Kasumi-1 (cell line): ENCODE measurements around the gene GALNT9.
"Not testable (repeated sequence)": the region's sequence is repeated elsewhere in the genome, so short reads cannot be mapped to it uniquely, and the experiment has no call there.

Experiments
- DNase-seq, 2 experiments: peaks; one replicate each; lab custom pipeline; 2025; lab: John Stamatoyannopoulos, UW

Gene GALNT9

GRCh38 chr12:132264086-132265010 is 65.0 kb downstream of the GALNT9 start:
- no peak for DNase-seq

DNA sequence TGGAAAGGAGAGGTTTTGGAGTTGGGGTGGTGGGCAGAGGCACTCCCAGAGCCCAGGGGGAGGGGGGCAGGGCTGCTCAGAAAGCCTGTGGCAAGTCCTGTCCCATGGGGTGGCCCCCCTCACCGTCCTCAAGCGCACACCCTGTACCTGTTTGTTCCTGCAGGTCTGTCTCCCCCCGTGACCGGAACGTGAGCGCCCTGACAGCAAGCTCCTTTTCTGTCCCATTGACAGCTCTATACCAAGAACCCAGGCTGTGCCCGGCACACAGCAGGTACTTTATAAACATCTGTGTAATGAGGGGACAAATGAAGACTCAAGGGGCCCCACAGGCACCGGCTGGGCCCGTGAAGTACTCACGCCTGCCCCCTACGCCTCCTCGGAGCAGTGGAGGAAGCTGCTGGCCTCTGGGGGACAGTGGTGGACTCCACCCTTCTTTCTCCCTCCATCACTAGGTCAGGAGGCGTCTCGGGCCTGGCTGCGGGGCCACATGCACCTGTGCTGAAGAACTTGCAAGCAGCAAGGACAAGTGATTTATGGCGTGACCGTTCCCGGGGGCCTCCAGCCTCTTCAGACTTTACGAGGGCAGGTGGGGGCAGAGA is 65.8 kb downstream of the GALNT9 start:
- DNase-seq: no peak

- DNase-seq: no peak
Measured at GRCh38 chr12:132263061-132263360, 66.4 kb downstream of the GALNT9 start.

DNA sequence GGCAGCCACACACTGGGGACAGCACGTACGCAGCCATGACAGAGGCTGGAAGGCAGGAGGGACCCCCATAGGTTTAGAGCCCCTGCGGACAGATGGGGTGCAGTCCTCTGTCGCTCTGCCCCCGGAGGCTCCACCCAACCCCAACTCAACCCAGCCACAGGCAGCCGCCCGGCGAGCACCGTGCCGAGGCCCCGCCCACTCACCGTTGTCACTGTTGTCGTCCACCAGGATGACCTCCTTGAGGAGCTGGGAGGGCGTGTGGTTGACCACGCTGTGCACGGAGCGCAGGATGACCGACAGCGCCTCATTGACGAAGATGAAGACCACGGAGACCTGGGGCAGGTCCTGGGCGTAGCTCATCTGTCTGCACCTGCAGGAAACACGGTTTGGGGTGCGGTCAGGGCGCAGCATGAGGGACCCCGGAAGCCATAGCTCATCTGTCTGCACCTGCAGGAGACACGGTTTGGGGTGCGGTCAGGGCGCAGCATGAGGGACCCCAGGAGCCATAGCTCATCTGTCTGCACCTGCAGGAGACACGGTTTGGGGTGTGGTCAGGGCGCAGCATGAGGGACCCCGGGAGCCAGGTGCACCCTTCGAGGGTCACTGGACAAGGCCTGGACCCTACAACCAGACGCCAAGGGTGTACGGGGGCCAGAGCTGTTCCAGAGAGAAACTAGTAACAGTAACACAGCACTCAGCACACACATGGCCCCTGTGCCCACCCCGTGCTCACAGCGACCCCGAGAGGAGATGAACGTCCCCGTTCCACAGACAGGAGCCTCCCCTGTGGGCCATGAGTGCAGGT is 66.9 kb downstream of the GALNT9 start:
- DNase-seq: no peak

DNA sequence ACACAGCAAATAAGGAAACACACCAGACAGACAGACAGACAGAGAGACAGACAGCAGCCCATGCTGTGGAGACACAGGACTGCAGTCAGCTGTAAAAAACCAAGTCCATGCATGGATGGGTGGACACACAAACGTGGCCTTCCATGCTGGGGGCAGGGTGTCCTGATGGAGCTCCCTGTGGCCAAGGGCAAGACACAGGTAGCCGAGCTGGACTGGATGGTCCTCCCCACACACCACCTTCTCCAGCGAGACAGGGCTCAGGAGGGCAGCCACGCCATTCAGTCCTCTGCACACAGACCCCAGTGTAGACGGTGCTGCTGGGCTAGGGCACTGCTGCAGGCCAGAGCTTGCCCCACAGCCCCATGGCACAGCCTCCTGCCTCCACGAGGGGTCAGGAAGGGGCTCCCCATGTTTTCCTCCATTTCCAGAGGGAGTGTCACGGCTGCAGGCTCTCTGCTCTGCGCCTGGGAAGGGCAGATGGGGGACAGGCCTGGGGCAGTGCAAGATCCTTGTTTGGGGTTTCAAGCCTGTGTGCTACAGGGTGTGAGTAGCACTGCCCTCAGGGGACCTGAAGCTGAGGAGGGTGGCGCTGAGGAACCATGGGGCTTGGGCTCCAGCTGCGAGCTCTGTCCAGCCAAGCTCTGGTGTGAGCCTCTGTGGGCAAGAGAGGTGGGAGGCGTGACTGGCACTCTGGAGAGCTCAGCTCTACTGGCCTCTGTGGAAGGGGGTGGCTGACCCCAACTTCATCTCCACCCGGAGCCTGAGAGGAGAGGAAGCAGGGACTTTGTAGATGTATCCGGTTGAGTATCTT is 67.9 kb downstream of the GALNT9 start:
- DNase-seq: no peak

DNA sequence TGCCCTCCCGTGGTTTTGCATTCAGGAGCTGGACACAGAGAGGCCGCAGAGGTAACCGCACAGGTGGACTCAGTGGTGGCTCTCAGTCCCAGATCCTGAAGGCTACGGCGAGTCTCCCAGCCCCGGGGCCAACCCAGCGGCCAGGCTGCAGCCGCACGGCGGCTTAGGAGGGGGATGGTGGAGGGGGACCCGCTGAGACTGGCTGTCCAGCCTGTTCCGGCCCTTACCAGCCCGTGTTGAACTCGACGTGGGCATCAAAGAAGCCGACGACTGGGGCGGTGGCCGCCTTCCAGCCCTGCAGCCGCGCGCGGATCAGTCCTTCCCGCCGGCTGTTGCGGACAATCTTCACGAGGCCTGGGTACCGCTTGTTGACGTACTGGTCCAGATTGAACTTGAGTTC is 68.7 kb downstream of the GALNT9 start:
- no peak for DNase-seq

DNA sequence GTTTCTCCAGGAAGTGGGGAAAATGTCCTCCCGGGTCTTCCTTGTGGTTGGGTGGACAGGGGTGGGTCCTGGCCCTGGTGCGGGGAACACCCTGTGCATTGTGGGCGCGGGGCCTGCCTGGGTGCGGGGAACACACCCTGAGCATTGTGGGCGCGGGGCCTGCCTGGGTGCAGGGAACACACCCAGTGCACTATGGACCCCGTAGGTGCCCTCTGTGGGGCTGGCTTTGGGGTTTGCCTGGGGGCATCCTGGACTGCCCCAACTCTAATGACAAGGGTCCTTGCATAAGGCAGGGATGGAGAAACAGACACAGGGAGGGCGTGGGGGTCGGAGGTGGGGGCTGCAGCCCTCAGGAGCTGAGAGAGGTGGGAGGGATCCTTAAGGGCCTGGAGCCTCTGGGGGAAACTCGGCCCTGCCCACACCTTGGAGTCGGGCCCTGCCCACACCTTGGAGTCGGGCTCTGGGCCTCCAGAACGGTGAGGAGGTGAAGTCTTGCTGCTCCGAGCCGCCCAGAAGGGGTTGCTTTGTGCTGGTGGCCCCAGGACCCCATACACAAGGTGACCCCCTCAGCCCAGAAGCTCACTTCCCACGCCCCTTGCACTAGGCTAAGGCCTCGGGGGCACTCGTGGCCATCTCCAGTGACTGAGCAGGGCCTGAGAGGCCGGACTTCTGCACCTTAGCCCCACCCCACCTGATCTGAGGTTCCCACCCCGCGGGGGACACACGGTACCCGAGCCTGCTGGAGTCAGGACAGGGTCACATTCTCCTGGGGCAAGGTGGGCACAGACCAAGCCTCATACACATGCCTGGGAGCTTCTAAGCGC is 69.3 kb downstream of the GALNT9 start:
- no peak for DNase-seq

GRCh38 chr12:132259364-132259871 is 70.0 kb downstream of the GALNT9 start:
- no peak for DNase-seq

DNA sequence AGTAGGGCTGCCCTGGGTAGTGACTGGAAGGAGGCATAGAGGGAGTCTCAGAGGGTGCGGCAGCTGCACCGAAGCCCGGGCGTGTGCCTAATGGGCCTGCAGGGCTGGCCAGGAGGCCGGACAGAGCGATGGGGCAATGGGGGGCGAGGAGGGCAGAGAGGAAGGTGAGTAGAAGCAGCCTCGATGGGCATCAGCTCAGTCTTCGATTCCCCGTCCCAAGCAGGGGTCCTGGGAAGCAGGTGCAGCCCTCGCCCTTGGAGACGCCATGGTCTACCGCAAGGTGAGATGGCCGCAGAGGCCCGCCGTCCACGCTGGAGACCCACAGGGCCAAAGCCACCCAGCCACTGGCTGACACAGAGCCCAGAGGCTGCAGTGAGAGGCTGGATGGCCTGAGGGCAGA is 70.8 kb downstream of the GALNT9 start:
- no peak for DNase-seq

DNA sequence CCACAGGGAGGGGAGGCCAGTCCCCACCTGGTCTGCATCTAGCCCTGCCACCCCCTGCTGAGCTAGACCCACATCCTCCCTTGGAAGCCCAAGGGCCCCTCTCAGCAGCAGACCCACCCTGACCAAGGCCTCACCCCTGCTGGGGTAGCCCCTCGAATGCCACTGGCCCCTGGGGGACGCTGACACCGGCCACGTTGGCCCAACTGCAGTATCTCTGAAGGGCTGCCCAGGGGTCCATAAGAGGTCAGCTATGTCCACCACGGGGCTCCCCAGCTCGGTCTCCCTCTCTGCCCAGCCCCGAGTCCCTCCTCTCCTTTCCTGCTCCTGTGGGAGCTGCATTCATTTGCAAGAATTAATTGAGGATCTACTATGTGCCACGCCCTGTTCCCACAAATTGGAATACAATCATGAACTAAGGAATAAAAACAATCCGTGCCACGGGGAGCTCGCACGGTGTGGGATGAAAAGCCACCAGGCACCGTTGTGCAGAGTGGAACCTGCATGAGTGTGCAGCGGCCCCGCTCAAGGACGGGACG is 71.4 kb downstream of the GALNT9 start:
- no peak for DNase-seq

DNA sequence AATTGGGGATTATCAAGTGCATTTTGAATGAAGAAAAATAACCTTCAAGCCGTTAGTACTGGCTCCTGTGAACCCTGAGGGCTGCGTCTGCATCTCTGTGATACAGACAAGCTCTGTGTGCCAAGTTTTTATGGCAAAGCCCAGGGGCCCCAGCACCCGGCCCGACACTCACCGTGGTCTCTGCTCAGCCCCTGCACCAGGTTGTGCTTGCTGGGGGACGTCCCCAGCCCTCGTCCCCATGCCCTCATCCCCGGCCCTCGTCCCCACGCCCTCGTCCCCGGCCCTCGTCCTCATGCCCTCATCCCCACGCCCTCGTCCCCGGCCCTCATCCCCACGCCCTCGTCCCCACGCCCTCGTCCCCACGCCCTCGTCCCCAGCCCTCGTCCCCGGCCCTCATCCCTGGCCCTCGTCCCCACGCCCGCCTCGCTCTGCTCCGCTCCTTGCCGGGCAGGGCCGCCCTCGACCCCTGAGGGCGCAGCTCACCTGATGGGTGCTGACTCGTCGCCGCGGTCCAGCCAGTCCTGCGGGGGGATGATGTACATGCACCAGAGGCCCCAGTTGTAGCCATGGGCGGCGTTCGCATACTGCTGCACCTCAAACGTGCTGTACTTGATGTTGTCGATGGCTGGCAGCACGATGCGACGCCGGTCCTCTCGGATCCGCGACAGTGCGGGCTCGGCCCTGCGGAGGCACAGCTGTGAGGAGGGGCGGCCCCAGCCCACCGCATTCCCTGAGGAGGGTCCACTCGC is 72.0 kb downstream of the GALNT9 start:
- DNase-seq: no peak

GRCh38 chr12:132256646-132257045 is 72.7 kb downstream of the GALNT9 start:
- no peak for DNase-seq

GRCh38 chr12:132255642-132256041 is 73.7 kb downstream of the GALNT9 start:
- DNase-seq: no peak

- DNase-seq: no peak
Measured at GRCh38 chr12:132253698-132254480, 75.5 kb downstream of the GALNT9 start.

GRCh38 chr12:132252981-132253380 is 76.4 kb downstream of the GALNT9 start:
- DNase-seq: not testable (repeated sequence)

- DNase-seq: no peak
Measured at GRCh38 chr12:132251741-132252490, 77.5 kb downstream of the GALNT9 start.

GRCh38 chr12:132251310-132251709 is 78.1 kb downstream of the GALNT9 start:
- no peak for DNase-seq

DNA sequence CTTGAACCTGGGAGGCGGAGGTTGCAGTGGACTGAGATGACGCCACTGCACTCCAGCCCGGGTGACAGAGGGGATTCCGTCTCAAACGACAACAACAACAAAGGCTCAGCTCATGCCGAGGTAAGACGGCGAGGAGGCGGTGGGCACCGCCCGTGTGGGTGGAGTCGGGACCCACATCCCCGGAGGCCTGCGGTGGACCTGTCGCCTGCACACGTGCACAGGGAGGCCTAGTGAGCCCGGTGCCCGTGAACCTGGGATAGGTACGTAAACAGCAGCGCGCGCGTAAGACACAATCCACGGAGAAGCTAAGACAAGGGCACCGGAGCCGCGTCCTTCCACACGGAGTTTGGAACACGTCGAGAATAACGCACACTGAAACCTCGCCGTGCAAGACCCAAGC is 78.7 kb downstream of the GALNT9 start:
- DNase-seq: no peak
